ENCODE results near the gene FBXL5.

DNA sequence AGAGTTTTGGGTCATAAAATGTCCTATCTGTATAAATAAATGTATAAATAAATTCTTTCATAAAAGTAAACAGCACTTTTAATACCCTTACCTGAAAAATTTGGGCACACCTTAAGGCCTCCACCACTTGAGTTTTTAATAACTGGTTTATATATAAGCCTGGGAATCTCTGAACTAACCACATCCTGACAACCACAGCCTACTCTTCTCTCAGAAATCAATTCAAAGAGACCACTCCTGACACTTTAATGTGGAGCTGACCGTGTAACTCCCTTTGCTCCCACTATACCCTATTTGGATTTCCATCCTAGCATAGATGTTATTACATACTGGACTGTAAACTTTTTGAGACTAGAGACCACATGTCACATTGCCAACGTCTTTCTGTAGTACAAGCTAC lies 3.5 kb downstream of the FBXL5 start:
- TF ChIP-seq PAX5 (IDR thresholded peaks at IDR 0.05; ENCODE audit: insufficient read depth, low read length, severe bottlenecking) (no peak), POLR2AphosphoS5 (IDR thresholded peaks at IDR 0.05; ENCODE audit: low read depth, low read length) (no peak)
